ENCODE data around the gene IL15RA. TPM values are rescaled to one million over a fixed set of nuclear protein-coding genes. Genes with fewer than 3 reads are reported as not detected.

IL15RA gene
- total and polyA plus RNA-seq, 2 of the 8 experiments (the other 6 are each of a cell fraction or from before 2014, with no cell fraction given): 1.3 to 1.4 TPM

- Histone ChIP-seq H3K56ac (replicated peaks; ENCODE audit: insufficient read length, low read depth, low read length) (no peak overlapping the region), H3K27ac (ENCODE audit: low read depth, low read length) (no peak overlapping the region), H3K18ac (ENCODE audit: extremely low read depth, low read length) (no peak overlapping the region), H2AFZ (ENCODE audit: low read length) (no peak overlapping the region), H2BK5ac (ENCODE audit: low read depth, low read length) (no peak overlapping the region), H2AK5ac (ENCODE audit: low read depth, low read length) (no peak overlapping the region), H3K23me2 (ENCODE audit: low read depth, low read length) (no peaks in the 10 kb centered on the region), H4K5ac (ENCODE audit: insufficient read length, low read depth, low read length) (no peak overlapping the region), H2BK20ac (ENCODE audit: low read length) (no peak overlapping the region), H3K4ac (replicated peaks; ENCODE audit: insufficient read length, low read depth, low read length) (no peak overlapping the region), H3K4me1 (replicated peaks in 1 of 4; ENCODE audit: control insufficient read depth in 3 of 4, insufficient read depth in 4 of 4, low read length in 3 of 4) (no peaks in the 10 kb centered on the region), H2BK15ac (ENCODE audit: low read length) (no peak overlapping the region), H3K36me3 (ENCODE audit: control insufficient read depth in 2 of 4, insufficient read depth in 4 of 4, low read length in 3 of 4) (no peaks in the 10 kb centered on the region), H3K4me2 (ENCODE audit: insufficient read depth in 1 of 2, low read depth in 2 of 2, low read length in 2 of 2) (no peak overlapping the region), H3K9me3 (ENCODE audit: insufficient read depth in 2 of 2, low read depth in 1 of 2, low read length in 1 of 2) (no peaks in the 10 kb centered on the region), H3K9ac (replicated peaks in 1 of 4; ENCODE audit: extremely low read depth in 1 of 4, low read depth in 3 of 4, low read length in 3 of 4) (no peak overlapping the region), H3K4me3 (ENCODE audit: extremely low read depth in 1 of 4, insufficient read depth in 2 of 4, low read depth in 3 of 4, low read length in 4 of 4) (no peak overlapping the region), H3K14ac (ENCODE audit: insufficient read length) (no peak overlapping the region), H4K8ac (ENCODE audit: extremely low read depth, insufficient read depth, low read length) (no peak overlapping the region), H3K23ac (ENCODE audit: insufficient read length) (no peak overlapping the region), H3K79me2 (ENCODE audit: control insufficient read depth in 1 of 2, insufficient read depth in 2 of 2, low read length in 2 of 2) (no peaks in the 10 kb centered on the region), H3K27me3 (replicated peaks in 1 of 4; ENCODE audit: control insufficient read depth in 3 of 4, extremely low read depth in 1 of 4, insufficient read depth in 3 of 4, low read length in 3 of 4) (peaks cover 0 to 2% (median 0%) of the 10 kb centered on the region in 4 experiments; a peak in 2 of 7 replicates), H3K79me1 (ENCODE audit: low read depth, low read length) (no peaks in the 10 kb centered on the region; the same call in 1 of the 2 replicates), H2BK120ac (replicated peaks; ENCODE audit: low read depth, low read length) (no peak overlapping the region), H4K20me1 (replicated peaks in 1 of 2; ENCODE audit: control insufficient read depth in 1 of 2, insufficient read depth in 2 of 2, low read length in 2 of 2) (no peaks in the 10 kb centered on the region), H2BK12ac (ENCODE audit: low read depth, low read length) (no peak overlapping the region), H4K91ac (replicated peaks; ENCODE audit: insufficient read length, low read length) (no peak overlapping the region)
- DNase-seq (ENCODE audit: low read depth in 1 of 2, low spot score in 2 of 2): no peak
- CTCF ChIA-PET (ENCODE audit: partially characterized antibody): interaction anchor here (0.6 to 1.2 kb wide), 3 partner anchors 15 to 288 kb away, joined by 3 read pairs; no protein-coding TSS in a partner anchor
- POLR2A ChIA-PET (ENCODE audit: partially characterized antibody): no interaction called here
- WGBS, 2 experiments (ENCODE audit: extremely low coverage in 1 of 2, insufficient coverage in 1 of 2, insufficient read length in 1 of 2, insufficient replicate concordance in 2 of 2, low coverage in 1 of 2, low lambda C conversion rate in 2 of 2, missing lambda C conversion rate in 1 of 2): 94% methylated on average over 2 of the region's 2 CpGs; no CpG with 5 or more reads in 1 of the 2 experiments
- FAIRE-seq: no peak
- TF ChIP-seq ATF2 (IDR thresholded peaks at IDR 0.05; ENCODE audit: low read length) (no peak), TAF1 (IDR thresholded peaks at IDR 0.05; ENCODE audit: low read depth, low read length) (no peak), TCF12 (IDR thresholded peaks at IDR 0.05; ENCODE audit: low read depth, low read length) (no peak), HDAC2 (IDR thresholded peaks at IDR 0.05; ENCODE audit: borderline replicate concordance in 1 of 2, low read depth in 2 of 2, low read length in 2 of 2) (no peak), EZH2 (IDR thresholded peaks at IDR 0.05; ENCODE audit: low read depth, low read length, severe bottlenecking) (no peak)
Measured at GRCh38 chr10:5970066-5970465, 7.3 kb downstream of the IL15RA start.
